ENCODE measurements around the gene ITLN1.
A peak's percentile ranks its signal among the peaks of the same experiment; 100 is the strongest.

The ITLN1 gene

GRCh38 chr1:160863774-160864131 is 21.2 kb downstream of the ITLN1 start:
- H2AFZ ChIP-seq (ENCODE audit: low read depth, low read length) = no peak overlapping the region
- no peaks in the 10 kb centered on the region for H4K20me1 ChIP-seq (ENCODE audit: insufficient read depth, low read length)
- no peak for TF ChIP-seq CTCF (IDR thresholded peaks at IDR 0.05; ENCODE audit: borderline replicate concordance, extremely low read depth, low read length, poor library complexity, severe bottlenecking)
- no peak overlapping the region for H3K27ac ChIP-seq (ENCODE audit: low read length)
- DNase-seq (no peak), ATAC-seq (ENCODE audit: insufficient read depth, low read depth) (no peak)
- H3K4me3 ChIP-seq (ENCODE audit: low read depth in 1 of 2, low read length in 2 of 2) = no peak overlapping the region
- no peaks in the 10 kb centered on the region for H3K79me2 ChIP-seq (ENCODE audit: insufficient read depth, low read length)
- no peaks in the 10 kb centered on the region for H3K4me1 ChIP-seq (ENCODE audit: insufficient read depth, low read length)
- H3K9ac ChIP-seq (ENCODE audit: low read depth, low read length) = no peak overlapping the region
- no peak overlapping the region for H3K4me2 ChIP-seq (ENCODE audit: insufficient read depth, low read length)
- H3K9me3 ChIP-seq (ENCODE audit: insufficient read depth, low read length, severe bottlenecking) = no peaks in the 10 kb centered on the region
- no peaks in the 10 kb centered on the region for H3K36me3 ChIP-seq (ENCODE audit: insufficient read depth, low read length)
- no peaks in the 10 kb centered on the region for H3K27me3 ChIP-seq (ENCODE audit: insufficient read depth, low read length, poor library complexity)

- H3K36me3 ChIP-seq (ENCODE audit: insufficient read depth, low read length) = no peaks in the 10 kb centered on the region
- H3K27me3 ChIP-seq (ENCODE audit: insufficient read depth, low read length, poor library complexity) = no peaks in the 10 kb centered on the region
- TF ChIP-seq CTCF (IDR thresholded peaks at IDR 0.05; ENCODE audit: borderline replicate concordance, extremely low read depth, low read length, poor library complexity, severe bottlenecking) = no peak
- no peak for TF ChIP-seq EZH2 (IDR thresholded peaks at IDR 0.05; ENCODE audit: borderline replicate concordance, low read depth, low read length, severe bottlenecking)
- H3K4me1 ChIP-seq (ENCODE audit: insufficient read depth, low read length) = no peaks in the 10 kb centered on the region
- H3K4me2 ChIP-seq (ENCODE audit: insufficient read depth, low read length) = no peak overlapping the region
- H3K9ac ChIP-seq (ENCODE audit: low read depth, low read length) = no peak overlapping the region
- no peak overlapping the region for H3K4me3 ChIP-seq (ENCODE audit: low read depth in 1 of 2, low read length in 2 of 2)
- ATAC-seq (ENCODE audit: insufficient read depth, low read depth) = no peak
- H2AFZ ChIP-seq (ENCODE audit: low read depth, low read length) = no peak overlapping the region
- no peak overlapping the region for H3K27ac ChIP-seq (ENCODE audit: low read length)
- DNase-seq = no peak
- H4K20me1 ChIP-seq (ENCODE audit: insufficient read depth, low read length) = no peaks in the 10 kb centered on the region
- H3K79me2 ChIP-seq (ENCODE audit: insufficient read depth, low read length) = no peaks in the 10 kb centered on the region
- no peaks in the 10 kb centered on the region for H3K9me3 ChIP-seq (ENCODE audit: insufficient read depth, low read length, severe bottlenecking)
These were observed 21.8 kb downstream of the ITLN1 start for GRCh38 chr1:160863061-160863773.

- TF ChIP-seq EZH2 (IDR thresholded peaks at IDR 0.05; ENCODE audit: borderline replicate concordance, low read depth, low read length, severe bottlenecking) (no peak), CTCF (IDR thresholded peaks at IDR 0.05; ENCODE audit: borderline replicate concordance, extremely low read depth, low read length, poor library complexity, severe bottlenecking) (no peak)
- Histone ChIP-seq H3K9ac (ENCODE audit: low read depth, low read length) (no peak within 1 kb of the TSS), H3K79me2 (ENCODE audit: insufficient read depth, low read length) (no peaks in the 10 kb centered on the region), H3K27me3 (ENCODE audit: insufficient read depth, low read length, poor library complexity) (no peaks in the 10 kb centered on the region), H2AFZ (ENCODE audit: low read depth, low read length) (no peak within 1 kb of the TSS), H3K36me3 (ENCODE audit: insufficient read depth, low read length) (no peaks in the 10 kb centered on the region), H3K4me2 (ENCODE audit: insufficient read depth, low read length) (no peak within 1 kb of the TSS), H3K4me3 (ENCODE audit: low read depth in 1 of 2, low read length in 2 of 2) (no peak within 1 kb of the TSS), H3K4me1 (ENCODE audit: insufficient read depth, low read length) (no peaks in the 10 kb centered on the region), H4K20me1 (ENCODE audit: insufficient read depth, low read length) (no peaks in the 10 kb centered on the region), H3K9me3 (ENCODE audit: insufficient read depth, low read length, severe bottlenecking) (no peaks in the 10 kb centered on the region), H3K27ac (ENCODE audit: low read length) (no peak within 1 kb of the TSS)
- peak; percentile 64 for DNase-seq
- ATAC-seq (ENCODE audit: insufficient read depth, low read depth) = peak; percentile 87
These were observed 22.5 kb downstream of the ITLN1 start, which contains the start of gene CD244 for GRCh38 chr1:160862203-160863060. Gene CD244 (minus strand): TSS chr1:160862887. CDS start chr1:160862677, 210 bp downstream.
